CD14-positive monocyte (primary cell): ENCODE results near the gene UCP2. TPM values are rescaled to one million over a fixed set of nuclear protein-coding genes. Genes with fewer than 3 reads are reported as not detected.

Experiments
- DNase-seq, 3 donors: peaks; one replicate each; pipeline ENCODE4 v3.0.0-alpha.2; 2011 to 2022
- H2AFZ ChIP-seq: 2 replicates; pipeline ENCODE4 v1.6.0; 2012; ENCODE audit warnings: mild to moderate bottlenecking, low read depth, low read length, inconsistent platforms; ENCODE audit not compliant: insufficient read depth, poor library complexity, severe bottlenecking
- H3K27ac ChIP-seq, 2 donors: 1 replicate in 1 of 2; 2 replicates in 1 of 2; pipeline ENCODE4 v1.5.1; 2012 to 2013; ENCODE audit warnings: low read length in 2 of 2, control low read depth in 1 of 2, inconsistent platforms in 1 of 2, low read depth in 1 of 2, mild to moderate bottlenecking in 1 of 2
- H3K27me3 ChIP-seq, 2 donors: one replicate each; pipeline versions ENCODE4 v1.6.0 to v1.6.1; 2011 to 2013; ENCODE audit warnings: low read length in 2 of 2; ENCODE audit not compliant: control insufficient read depth in 2 of 2, insufficient read depth in 2 of 2
- H3K36me3 ChIP-seq, 2 donors: replicated peaks in 1 of 2; 1 replicate in 1 of 2; 2 replicates in 1 of 2; pipeline versions ENCODE4 v1.5.1 to v1.6.1; 2012 to 2013; ENCODE audit warnings: low read length in 2 of 2, control low read depth in 1 of 2, inconsistent platforms in 1 of 2, mild to moderate bottlenecking in 1 of 2; ENCODE audit not compliant: insufficient read depth in 2 of 2, control insufficient read depth in 1 of 2
- H3K4me1 ChIP-seq, 2 donors: 1 replicate in 1 of 2; 2 replicates in 1 of 2; pipeline versions ENCODE4 v1.5.1 to v1.6.1; 2012 to 2013; ENCODE audit warnings: low read length in 2 of 2, control low read depth in 1 of 2, inconsistent platforms in 1 of 2, mild to moderate bottlenecking in 1 of 2, moderate library complexity in 1 of 2; ENCODE audit not compliant: insufficient read depth in 2 of 2, control insufficient read depth in 1 of 2
- H3K4me2 ChIP-seq: replicated peaks from 2 replicates; pipeline ENCODE3; 2012; ENCODE audit warnings: low read length, moderate library complexity, mild to moderate bottlenecking; ENCODE audit not compliant: poor library complexity, severe bottlenecking; ENCODE audit errors: extremely low read depth
- H3K4me3 ChIP-seq, 3 experiments: fragments of 200-600 bp in 1 of 3; sonication (generic) in 1 of 3; replicated peaks in 1 of 3; 1 replicate in 2 of 3; 2 replicates in 1 of 3; pipeline ENCODE4 v1.5.1; 2011 to 2013; ENCODE audit warnings: low read length in 3 of 3, mild to moderate bottlenecking in 3 of 3, control low read depth in 2 of 3, low read depth in 2 of 3, inconsistent platforms in 1 of 3, moderate library complexity in 1 of 3
- H3K79me2 ChIP-seq: 2 replicates; pipeline ENCODE4 v1.6.0; 2012; ENCODE audit warnings: mild to moderate bottlenecking, control low read depth, inconsistent platforms, low read length, moderate library complexity; ENCODE audit not compliant: insufficient read depth
- H3K9ac ChIP-seq: 2 replicates; pipeline ENCODE4 v1.6.0; 2017; ENCODE audit warnings: low read length, mild to moderate bottlenecking; ENCODE audit not compliant: insufficient read depth, poor library complexity, severe bottlenecking
- H3K9me3 ChIP-seq, 2 donors: replicated peaks in 1 of 2; 1 replicate in 1 of 2; 2 replicates in 1 of 2; pipeline versions ENCODE4 v1.5.1 to v1.6.1; 2012 to 2013; ENCODE audit warnings: low read length in 2 of 2, control low read depth in 1 of 2; ENCODE audit not compliant: control insufficient read depth in 1 of 2, insufficient read depth in 1 of 2
- H4K20me1 ChIP-seq: 2 replicates; pipeline ENCODE4 v1.6.0; 2012; ENCODE audit warnings: mild to moderate bottlenecking, low read length, control low read depth, moderate library complexity; ENCODE audit not compliant: insufficient read depth
- H3K27ac Mint-ChIP-seq, 7 donors: one replicate each; pipeline ENCODE4 v1.8.0; 2020; ENCODE audit warnings: mild to moderate bottlenecking in 7 of 7, mixed read lengths in 7 of 7, moderate library complexity in 6 of 7, inconsistent platforms in 2 of 7
- H3K27me3 Mint-ChIP-seq, 3 donors: one replicate each; pipeline ENCODE4 v1.8.0; 2021 to 2022; ENCODE audit warnings: low read depth in 3 of 3, mild to moderate bottlenecking in 3 of 3, mixed read lengths in 3 of 3, moderate library complexity in 3 of 3, inconsistent platforms in 1 of 3
- H3K36me3 Mint-ChIP-seq, 2 donors: one replicate each; pipeline ENCODE4 v1.8.0; 2020; ENCODE audit warnings: mixed read lengths in 2 of 2, inconsistent platforms in 1 of 2, mild to moderate bottlenecking in 1 of 2
- H3K4me1 Mint-ChIP-seq: one replicate; pipeline ENCODE4 v1.8.0; 2020; ENCODE audit warnings: mild to moderate bottlenecking, mixed read lengths
- H3K4me3 Mint-ChIP-seq, 2 donors: one replicate each; pipeline ENCODE4 v1.8.0; 2020; ENCODE audit warnings: mild to moderate bottlenecking in 2 of 2, mixed read lengths in 2 of 2, moderate library complexity in 1 of 2
- H3K9me3 Mint-ChIP-seq, 7 donors: one replicate each; pipeline ENCODE4 v1.8.0; 2020 to 2022; ENCODE audit warnings: mixed read lengths in 7 of 7, mild to moderate bottlenecking in 6 of 7, moderate library complexity in 6 of 7, inconsistent platforms in 2 of 7
- CTCF ChIP-seq: fragments of 200-600 bp; IDR thresholded peaks from one replicate; pipeline ENCODE4 v1.8.0; 2022; ENCODE audit warnings: antibody characterized with exemption, mild to moderate bottlenecking
- WGBS: methylation state at CpG from one replicate; pipeline ENCODE4 v1.1.5; 2013; ENCODE audit warnings: missing lambda C conversion rate; ENCODE audit not compliant: insufficient coverage; 5-methylcytosine and 5-hydroxymethylcytosine counted together
- intact Hi-C, 2 donors: fragments of 100-400 bp; cut with micrococcal nuclease; formaldehyde crosslinking; loops; one replicate each; pipeline versions ENCODE4 v1.15.0 to v1.15.1; 2023
- polyA plus RNA-seq, 3 donors: library from polyadenylated mRNA; depleted of rRNA in 1 of 3; unstranded in 2 of 3; stranded (reverse) in 1 of 3; fragments of 300-500 nt in 2 of 3; fragments of >200 nt in 1 of 3; fragmentation: Illumina TruSeq in 2 of 3; gene quantifications; 1 replicate in 2 of 3; 2 replicates in 1 of 3; pipeline ENCODE4 v1.2.3, GENCODE V29; 2012 to 2021

Gene UCP2
- polyA plus RNA-seq, 3 donors, result 496 to 665 (median 649) TPM

- intact Hi-C loops, result no loop called here
- H2AFZ ChIP-seq, result no peak overlapping the region
- H3K36me3 ChIP-seq, result no peaks in the 10 kb centered on the region
- H3K4me3 ChIP-seq, result peak overlapping the region in 1 of 3 experiments; percentile 21
- peak overlapping the region in 1 of 2 donors; percentile 57 for H3K4me3 Mint-ChIP-seq
- no peaks in the 10 kb centered on the region for H3K9me3 ChIP-seq
- no peaks in the 10 kb centered on the region for H3K36me3 Mint-ChIP-seq
- no peaks in the 10 kb centered on the region for H3K27me3 ChIP-seq
- DNase-seq, result peak; percentile 86 to 96 (median 88)
- H4K20me1 ChIP-seq, result no peaks in the 10 kb centered on the region
- no peaks in the 10 kb centered on the region for H3K9me3 Mint-ChIP-seq
- peak overlapping the region in 1 of 2 donors; percentile 94 for H3K27ac ChIP-seq
- peaks cover 13 to 24% of the 10 kb centered on the region in 2 donors for H3K4me1 ChIP-seq
- H3K27ac Mint-ChIP-seq, result peak overlapping the region; percentile 88 to 94 (median 93)
- no CpG with 5 or more reads among the region's 2 CpGs for WGBS
- no peaks in the 10 kb centered on the region for H3K79me2 ChIP-seq
- no peaks in the 10 kb centered on the region for H3K27me3 Mint-ChIP-seq
- peak overlapping the region; percentile 38 for H3K4me2 ChIP-seq
- TF ChIP-seq CTCF, result no peak
- peaks cover 16% of the 10 kb centered on the region for H3K4me1 Mint-ChIP-seq
- peak overlapping the region; percentile 57 for H3K9ac ChIP-seq
These were observed 12.6 kb upstream of the UCP2 start for GRCh38 chr11:73995247-73995646.

- H3K4me1 Mint-ChIP-seq, result peaks cover 16% of the 10 kb centered on the region
- Histone ChIP-seq H3K4me2 (no peak overlapping the region), H3K27ac (no peak overlapping the region), H3K9me3 (no peaks in the 10 kb centered on the region), H3K36me3 (no peaks in the 10 kb centered on the region), H2AFZ (no peak overlapping the region), H3K9ac (no peak overlapping the region), H3K4me1 (peaks cover 13 to 24% of the 10 kb centered on the region in 2 donors), H3K27me3 (no peaks in the 10 kb centered on the region), H4K20me1 (no peaks in the 10 kb centered on the region), H3K4me3 (no peak overlapping the region), H3K79me2 (no peaks in the 10 kb centered on the region)
- H3K4me3 Mint-ChIP-seq, result no peak overlapping the region
- H3K27ac Mint-ChIP-seq, result peak overlapping the region in 4 of 7 donors; percentile 12 to 73 (median 60)
- peaks cover 0 to 2% (median 0%) of the 10 kb centered on the region in 7 donors for H3K9me3 Mint-ChIP-seq
- intact Hi-C loops, result no loop called here
- DNase-seq, result no peak
- no peaks in the 10 kb centered on the region for H3K36me3 Mint-ChIP-seq
- TF ChIP-seq CTCF, result no peak
- H3K27me3 Mint-ChIP-seq, result no peaks in the 10 kb centered on the region
- WGBS, result 100% methylated on average over 3 of the region's 6 CpGs
These were observed 8.9 kb upstream of the UCP2 start for GRCh38 chr11:73991471-73992006.
